Stimulated activated CD4-positive, alpha-beta T cell treated with anti-CD3 and anti-CD28 coated beads, Interleukin-12 subunit alpha, Interleukin-12 subunit beta, amount 100 ng/mL, for 4 hours (primary cell): Measurements from ENCODE around the gene SP1.

Experiments
- DNase-seq: peaks from one replicate; pipeline ENCODE4 v3.0.0-alpha.2; 2020

SP1 gene

DNA sequence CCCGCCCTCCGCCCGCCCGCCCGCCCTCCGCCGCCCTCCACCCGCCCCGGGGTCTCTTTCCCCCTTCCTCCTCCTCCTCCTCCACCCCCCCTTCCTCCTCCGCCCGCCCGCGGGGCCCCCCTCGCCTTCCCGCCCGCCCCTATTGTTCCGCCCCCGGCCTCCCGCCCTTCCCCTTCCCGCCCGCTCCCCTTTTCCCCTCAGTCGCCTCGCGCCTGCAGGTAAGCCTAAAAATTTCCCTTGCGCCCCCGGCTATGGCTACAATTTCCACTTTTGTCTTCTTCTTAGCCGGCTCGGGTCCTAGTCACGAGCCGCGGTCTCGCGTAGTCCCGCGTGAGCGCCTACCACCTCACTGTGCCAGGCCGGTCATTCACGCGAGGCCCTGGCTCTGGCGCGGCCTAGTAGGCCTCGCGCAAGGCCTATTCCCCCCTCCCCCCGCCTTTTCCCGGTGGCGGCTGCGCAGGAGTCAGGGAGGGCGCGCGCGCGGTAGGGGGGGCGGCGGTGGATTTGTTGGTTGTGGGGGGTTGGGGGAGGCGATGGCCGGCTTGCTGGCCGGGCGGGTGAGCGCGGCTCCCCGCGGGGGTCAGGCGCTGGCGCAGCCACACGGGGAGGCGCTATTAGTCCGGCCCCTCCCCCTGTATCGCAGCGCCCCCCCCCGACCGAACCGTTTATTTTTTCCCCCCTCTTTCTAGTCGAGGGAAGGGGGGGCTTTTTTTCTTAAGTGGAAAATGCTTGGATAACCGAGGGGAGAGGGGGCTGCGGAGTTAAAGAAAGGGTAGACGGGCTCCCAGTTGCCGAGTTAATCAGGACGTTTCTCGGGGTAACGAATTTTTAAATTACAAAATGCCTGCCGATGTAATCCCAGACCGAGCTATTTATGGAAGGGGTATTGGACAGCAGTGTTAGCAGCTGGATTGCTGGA lies 72.4 kb downstream of the SP1 start:
- DNase-seq, result peak; percentile 74

DNA sequence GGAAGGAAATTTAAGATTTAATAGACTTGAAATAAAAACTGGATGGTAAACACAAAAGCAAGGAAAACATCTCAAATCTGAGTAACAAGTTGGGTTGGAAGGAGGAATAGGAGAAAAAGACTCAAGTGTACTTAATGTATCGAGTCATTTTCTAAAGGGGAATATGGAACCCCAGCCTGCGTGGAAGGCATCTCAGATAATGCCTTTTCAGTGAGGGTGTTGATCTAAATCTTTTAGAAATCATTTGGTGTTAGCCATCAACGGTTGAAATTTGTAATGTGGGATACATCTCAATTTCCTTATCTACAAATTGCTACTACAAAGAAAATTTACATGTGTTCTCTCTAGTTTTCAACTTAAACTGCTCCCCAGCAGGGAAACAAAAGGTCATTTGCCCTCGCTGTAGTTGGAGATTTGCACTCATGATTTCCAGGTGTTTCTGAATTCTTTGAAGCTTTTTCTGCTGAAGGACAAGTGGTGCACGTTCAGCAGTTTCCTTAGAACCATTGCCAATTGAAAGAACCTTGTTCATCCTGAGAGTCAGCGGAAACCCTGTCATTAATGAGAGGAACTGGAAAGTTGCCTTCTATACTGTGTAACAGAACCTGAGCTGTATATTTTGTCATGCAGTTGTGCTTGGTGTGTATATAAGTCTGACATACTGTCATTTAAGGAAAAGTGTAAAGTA lies 74.1 kb downstream of the SP1 start:
- DNase-seq, result no peak

DNA sequence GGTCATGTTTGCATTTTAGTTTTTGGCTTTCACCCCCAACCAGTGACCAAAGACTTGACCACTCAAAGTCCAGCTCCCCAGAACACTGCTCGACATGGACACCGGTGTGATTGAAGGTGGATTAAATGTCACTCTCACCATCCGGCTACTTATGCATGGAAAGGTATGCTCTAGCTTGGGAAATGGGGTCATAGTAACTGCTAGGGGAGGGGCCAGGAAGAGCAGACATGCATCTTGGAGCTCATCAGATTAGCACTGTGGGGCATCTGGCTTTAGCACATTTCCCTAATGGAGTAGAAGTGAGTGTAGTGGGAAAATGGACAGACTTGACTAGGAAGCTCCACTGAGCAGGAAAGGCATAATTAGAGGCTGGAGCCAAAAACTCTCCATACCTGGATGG lies 74.7 kb downstream of the SP1 start:
- no peak for DNase-seq

DNA sequence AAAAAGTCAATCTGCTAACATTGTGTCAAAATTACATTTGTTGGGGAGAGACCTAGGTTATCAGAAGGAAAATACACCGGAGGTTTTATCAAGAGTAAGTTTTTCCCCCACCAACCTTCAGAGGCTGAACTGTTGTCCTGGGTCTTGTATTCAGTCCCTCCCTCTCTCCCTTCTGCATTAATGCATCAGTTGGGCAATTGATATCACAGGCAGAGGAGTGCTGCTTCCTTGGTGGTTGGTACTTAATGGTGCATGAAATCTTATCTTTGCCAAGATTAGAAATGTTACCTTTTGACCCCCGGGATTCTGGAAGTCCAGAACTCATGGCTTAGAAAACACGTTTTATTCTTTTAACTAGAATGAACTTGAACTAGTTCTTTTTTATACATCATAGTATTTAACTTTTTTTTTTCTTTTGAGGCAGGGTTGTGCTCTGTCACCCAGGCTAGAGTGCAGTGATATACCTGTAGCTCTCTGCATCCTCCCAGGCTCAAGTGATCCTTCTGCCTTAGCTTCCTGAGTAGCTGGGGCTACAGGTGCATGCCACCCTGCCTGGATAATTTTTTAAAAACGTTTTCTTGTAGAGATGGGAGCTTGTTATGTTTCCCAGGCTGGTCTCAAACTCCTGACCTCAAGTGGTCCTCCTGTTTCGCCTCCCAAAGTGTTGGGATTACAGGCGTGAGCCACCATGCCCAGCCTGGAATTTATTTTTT lies 76.8 kb downstream of the SP1 start:
- DNase-seq, result no peak

DNA sequence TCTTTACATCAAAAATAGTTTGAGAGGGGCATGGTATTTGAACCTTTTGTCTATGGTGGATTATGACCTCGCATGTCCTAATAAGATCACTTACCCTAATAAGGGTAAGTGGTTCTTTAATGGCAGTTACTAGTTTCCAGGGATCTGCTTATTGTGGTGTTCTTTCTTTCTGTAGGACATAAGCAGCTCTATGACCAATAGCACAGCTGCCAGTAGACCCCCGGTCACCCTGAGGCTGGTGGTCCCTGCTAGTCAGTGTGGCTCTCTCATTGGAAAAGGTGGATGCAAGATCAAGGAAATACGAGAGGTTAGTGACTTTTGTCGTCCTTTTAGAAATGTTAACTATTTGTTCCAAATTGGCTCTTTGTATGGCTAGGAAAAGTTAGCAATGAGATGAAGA lies 79.1 kb downstream of the SP1 start:
- no peak for DNase-seq

DNA sequence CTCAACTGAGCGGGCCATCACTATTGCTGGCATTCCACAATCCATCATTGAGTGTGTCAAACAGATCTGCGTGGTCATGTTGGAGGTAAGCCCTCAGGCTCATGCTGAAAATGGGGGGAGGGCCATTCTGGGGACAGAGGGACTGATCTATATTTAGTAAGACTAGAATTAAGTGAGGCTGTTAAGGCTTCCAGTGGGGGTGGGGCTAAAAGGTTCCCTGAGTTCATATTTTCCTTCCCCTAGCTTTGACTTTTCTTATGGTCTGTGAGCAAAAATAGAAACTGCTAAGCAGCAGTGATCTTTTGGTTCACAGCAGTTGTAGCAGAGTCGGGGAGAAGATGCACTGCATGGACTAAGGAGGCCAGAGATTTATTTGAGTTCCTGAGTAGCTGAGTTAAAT lies 81.1 kb downstream of the SP1 start:
- DNase-seq, result no peak

DNA sequence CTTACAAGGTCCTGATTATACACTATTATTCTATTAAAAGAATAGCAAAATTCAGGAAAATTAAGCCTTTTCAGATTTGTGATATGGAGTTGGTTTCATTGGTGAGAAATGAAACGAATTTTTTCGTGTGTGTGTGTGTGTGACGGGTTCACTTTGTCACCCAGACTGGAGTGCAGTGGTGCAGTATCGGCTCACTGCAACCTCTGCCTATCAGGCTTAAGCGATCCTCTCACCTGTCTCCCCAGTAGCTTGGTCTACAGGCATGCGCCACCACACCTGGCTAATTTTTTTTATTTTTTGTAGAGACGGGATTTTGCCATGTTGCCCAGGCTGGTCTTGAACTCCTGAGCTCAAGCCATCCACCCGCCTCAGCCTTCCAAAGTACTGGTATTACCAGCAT lies 81.6 kb downstream of the SP1 start:
- DNase-seq, result no peak

DNA sequence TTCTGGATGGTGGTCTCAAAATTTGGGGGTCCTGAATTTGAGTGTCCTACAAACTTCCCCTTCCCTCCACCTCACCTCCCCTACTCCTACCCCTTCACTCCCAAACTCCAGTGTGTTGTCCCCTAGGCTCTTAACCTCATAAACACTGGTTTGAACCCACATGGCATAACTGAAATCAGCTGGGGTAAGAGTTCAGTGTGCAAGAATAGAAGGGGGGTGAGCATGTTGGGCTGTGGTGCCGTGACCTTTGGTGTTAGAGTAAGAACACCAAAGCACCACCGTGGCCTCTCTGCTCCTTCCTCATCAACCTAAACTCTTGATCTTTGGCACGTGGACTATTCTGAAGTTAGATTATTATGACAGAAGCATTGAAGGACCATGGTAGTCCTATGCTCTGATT lies 83.0 kb downstream of the SP1 start:
- no peak for DNase-seq

DNA sequence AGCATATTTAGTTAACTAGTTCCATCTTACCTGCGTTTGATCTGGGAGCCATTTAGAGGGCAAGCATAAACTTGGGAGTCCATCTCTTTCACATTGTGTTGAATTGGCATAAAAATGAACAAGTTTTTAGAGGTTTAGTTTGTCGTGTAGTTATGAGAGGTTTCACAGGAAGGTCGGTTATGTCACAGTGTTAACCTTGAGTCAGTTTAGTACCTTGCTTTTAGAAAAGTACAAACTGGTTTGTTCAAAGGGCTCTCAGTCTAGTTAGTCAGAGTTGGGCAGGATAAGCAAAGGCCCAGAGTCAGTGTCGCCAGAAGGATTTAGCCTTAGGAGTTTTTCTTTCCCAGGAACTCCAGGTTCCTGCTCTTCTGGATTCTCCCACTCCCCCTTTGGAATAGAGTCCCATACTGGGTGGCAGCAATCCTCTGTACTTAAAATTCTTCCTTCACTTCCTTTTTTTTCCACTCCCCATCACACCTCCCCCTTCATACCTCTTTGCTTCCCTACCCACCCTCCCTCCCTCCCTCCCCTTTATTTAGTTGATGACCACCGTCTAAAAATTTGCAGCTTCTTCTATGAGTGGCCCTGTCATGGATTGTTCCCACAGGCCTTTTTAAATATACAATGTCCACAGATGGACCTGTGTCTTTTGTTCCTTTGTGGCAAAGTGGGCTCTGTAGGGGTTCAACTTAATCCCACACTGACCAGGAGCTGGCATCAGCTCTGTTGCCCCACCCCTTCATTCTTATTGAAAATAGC lies 84.0 kb downstream of the SP1 start:
- DNase-seq, result no peak

DNA sequence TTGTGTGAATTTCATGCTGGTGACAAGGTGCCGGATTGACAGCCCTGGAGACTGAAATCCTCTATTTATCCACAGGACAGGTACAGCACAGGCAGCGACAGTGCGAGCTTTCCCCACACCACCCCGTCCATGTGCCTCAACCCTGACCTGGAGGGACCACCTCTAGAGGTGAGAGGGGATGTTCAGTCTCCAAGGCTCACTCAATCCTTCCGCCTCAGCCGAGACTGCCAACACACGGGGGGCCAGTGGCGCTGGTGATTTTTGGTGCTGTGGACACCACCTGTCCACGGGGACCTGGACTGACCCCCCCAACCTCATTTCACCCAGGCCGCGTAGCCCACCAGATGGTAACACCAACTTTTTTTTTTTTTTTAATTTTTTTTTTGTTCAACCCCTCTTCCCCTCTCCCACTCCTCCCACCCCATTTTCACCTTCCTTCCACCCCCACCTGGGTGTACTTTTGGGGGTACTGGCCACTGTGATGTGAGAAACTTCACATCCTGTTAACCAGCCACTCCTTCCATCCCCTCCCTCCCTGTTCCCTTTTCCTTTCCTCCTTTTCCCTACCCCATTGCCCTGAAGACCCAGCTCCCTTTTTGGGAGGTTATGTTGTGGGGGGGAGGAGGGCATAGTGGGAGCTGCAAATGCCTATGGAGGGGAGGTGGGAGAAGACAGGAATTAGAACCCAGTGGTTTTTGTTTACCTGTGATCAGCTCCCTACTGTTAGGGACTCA lies 84.9 kb downstream of the SP1 start:
- no peak for DNase-seq

DNA sequence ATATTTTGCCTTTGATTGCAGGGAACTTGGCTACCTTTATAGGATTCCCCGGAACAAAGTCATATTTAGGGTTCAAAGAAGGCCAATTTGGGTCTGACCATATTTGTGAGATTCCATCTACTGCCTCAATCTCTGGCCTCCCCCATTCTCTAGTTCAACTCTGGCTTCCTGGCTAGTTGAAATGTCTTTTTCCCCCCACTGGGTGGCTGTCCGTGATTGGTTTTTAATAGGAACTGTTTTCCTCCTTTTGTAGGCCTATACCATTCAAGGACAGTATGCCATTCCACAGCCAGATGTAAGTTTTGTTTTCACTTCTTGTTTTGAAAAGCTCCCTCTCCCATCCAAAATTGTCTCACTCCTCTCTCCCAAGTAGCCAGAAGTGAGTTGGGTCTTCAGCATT lies 85.7 kb downstream of the SP1 start:
- DNase-seq, result no peak
